Measurements from ENCODE around the gene ITGB3BP.

DNA sequence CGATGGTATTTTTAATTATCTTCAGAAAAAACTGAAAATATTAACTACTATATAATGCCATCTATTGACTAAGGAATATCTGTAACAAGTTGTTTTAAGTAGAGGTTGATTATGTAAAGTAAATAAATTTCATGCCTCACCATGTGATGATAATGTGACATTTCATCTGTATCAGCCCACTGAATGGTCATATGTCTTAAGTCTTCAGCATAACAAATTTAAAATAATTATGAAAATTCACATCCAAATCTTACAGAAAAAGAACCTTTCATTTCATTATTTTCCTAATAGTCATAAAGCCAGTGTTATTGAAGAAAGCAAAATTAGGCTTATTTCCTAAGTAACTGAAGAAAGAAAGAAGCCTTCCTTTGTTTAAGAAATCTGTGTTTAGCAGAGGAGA, 72.6 kb downstream of the ITGB3BP start:
- no peak for TF ChIP-seq EZH2 (IDR thresholded peaks at IDR 0.05; ENCODE audit: borderline replicate concordance, low read depth, low read length, poor library complexity, severe bottlenecking)
- TF ChIP-seq, protein P1, sequence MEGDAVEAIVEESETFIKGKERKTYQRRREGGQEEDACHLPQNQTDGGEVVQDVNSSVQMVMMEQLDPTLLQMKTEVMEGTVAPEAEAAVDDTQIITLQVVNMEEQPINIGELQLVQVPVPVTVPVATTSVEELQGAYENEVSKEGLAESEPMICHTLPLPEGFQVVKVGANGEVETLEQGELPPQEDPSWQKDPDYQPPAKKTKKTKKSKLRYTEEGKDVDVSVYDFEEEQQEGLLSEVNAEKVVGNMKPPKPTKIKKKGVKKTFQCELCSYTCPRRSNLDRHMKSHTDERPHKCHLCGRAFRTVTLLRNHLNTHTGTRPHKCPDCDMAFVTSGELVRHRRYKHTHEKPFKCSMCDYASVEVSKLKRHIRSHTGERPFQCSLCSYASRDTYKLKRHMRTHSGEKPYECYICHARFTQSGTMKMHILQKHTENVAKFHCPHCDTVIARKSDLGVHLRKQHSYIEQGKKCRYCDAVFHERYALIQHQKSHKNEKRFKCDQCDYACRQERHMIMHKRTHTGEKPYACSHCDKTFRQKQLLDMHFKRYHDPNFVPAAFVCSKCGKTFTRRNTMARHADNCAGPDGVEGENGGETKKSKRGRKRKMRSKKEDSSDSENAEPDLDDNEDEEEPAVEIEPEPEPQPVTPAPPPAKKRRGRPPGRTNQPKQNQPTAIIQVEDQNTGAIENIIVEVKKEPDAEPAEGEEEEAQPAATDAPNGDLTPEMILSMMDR (conservative IDR thresholded peaks at IDR 0.05; ENCODE audit: low read depth, low read length), result no peak

All from A673 (cell line).